NCI-H1092 treated with DMSO at 0.1 percent for 48 hours (cell line): Measurements from ENCODE around the gene MGAT4D.
"Not testable (repeated sequence)": the region's sequence is repeated elsewhere in the genome, so short reads cannot be mapped to it uniquely, and the experiment has no call there.

Source experiments
- DNase-seq: peaks from one replicate; lab custom pipeline; 2025; lab: John Stamatoyannopoulos, UW

The MGAT4D gene

DNA sequence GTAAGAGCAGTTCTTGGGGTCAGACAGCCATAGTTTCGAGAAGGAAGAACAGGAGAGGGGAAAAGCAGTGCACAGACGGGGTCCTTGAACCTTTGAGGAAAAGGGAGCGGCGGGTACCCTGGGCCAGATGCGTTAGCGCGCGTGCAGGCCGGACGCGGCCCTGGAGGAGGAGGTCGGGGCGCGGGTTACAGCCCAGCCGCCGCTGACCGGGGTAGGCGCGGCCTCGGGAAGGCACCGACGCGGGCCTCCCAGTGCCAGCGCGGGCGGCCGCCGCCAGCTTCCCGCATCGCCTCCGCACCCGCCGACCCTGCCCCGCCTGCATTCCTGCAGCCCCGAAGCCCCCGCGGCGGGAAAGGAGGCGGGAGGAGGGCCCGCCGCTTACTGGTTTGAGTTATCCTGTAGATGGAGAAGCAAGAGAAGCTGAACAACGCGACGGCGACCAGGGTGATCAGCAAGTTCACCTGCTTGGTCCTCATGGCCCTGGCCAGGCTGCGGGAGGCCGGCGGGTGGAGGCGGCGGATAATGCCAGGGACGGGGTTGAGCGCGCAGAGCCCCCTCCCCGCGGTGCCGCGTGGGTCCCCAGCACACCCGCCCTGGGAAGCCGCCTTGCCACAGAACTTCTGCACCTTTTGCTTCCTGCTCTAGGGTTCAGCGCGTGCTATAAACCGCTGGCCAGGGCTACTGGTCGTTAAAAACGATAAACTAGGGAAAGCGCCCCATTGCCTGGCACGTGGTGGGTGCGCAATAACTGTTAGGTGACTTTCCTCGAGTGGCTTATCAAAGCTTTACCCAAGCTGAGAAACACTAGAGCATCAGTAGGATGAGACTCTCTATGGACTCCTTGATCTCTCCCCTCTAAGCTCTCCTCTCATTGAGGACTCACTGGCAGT lies at the start of gene MGAT4D:
TSS of gene MGAT4D (minus strand) at position 547 of the 890 bp plus-strand sequence. CDS start at position 476, 71 bp downstream.
- DNase-seq, result no peak

DNA sequence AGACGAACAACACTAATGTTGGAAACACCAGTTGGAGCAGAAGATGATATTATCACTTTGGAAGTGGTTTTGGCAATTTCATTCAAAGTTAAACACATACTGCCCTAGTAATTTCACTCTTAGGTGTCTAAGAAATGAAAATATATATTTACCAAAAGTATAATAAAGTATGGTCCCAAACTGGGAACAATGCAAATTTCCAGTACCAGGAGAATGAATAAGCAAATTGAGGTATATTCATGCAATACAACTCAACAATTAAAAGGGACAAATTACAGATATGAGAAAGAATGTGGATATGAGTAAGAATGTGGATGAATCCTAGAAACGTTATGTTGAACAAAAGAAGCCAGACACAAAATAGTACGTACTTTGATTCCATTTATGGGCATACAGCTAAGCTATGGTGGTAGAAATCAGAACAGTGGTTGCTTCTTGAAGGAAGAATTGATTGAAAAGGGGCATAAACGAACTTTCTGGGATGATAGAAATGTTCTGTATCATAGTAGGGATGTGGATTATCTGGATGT lies 35.9 kb upstream of the MGAT4D start:
- DNase-seq, result no peak

DNA sequence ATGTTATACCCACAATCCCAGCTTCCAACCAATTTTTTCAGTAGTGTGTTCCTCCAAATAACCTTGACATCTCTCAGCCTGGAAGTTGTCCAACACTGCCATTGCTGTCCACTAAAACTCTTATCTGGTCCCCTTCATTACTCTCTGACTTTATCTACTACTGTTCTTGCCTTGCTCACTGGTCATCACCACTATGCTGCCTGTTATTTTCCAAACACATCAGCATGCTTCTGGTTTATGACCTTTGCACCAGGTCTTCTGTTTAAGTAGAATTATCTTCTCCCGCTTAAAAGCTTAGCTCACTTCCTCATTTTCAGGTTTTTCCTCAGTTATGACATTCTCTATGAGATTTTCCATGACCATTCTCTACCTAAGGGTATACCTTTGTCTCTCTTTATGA lies 31.3 kb upstream of the MGAT4D start:
- no peak for DNase-seq

DNA sequence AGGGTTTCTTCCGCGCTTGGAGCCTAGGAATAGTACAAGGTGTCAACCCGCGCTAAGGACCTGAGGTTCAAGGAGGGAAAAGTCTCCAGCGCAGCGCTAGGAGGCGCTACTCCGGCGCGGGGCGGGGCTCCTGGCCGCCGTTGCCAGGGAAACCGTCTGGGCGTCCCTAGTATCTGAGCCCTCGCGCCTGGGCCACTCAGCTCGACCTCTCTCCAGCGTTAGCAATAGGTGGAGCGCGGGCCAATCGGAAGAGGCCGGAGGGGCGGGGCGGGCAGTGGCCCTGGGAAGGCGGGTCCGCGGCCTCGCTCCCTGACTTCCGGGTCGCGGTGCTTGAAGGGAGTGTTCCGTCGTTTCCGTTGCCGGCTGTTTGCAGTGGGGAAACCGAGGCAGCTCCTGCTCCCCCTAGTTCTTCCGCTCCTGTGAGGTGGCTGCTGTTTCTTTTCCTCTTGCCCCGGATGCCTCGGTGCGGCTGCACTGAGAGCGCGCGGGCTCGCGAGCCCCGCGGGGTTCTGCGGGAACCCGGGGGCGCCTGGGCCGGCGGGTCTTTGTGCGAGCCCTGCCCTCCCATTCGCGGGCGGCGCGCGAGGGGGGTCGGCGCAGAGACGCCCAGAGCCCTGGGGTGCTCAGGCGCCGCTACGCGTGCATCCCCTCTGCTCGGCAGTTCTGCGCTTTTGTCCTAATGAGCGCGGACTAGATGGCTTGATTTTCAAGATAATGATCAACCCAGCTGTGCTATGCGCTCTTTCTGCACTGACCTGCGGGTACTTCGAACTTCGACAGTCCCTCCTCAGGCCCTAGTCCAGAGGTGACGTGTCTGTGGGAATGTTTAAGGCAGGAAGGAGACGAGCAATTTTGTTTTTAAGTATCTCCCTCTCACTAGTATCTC lies 26.0 kb upstream of the MGAT4D start, which contains the start of gene ELMOD2:
TSS of gene ELMOD2 (plus strand) at position 312 of the 886 bp plus-strand sequence. CDS start 1,261 bp downstream, outside the sequence.
- peak; percentile 98 for DNase-seq

DNA sequence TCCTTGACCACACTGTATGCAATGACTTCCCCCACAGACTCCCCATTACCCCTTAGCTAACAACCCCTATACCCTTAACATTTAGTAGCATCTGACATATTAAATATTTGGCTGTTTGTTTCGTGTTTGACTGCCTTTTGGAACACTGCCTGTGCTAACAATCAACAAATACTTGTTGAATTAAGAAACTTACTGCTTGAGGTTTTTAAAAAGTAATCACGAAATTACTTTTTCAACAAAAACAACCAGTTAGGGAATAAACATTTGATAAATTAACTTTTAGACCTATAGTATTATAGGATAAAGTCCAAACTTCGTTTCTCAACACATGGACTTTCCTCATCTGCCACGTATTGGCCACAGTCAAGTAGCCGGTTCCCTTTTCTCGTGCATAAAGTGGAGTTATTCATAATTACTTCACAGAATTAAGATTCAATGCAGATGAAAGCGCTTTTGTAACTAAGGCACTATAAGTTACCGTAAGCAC lies 25.3 kb upstream of the MGAT4D start:
- DNase-seq, result no peak

DNA sequence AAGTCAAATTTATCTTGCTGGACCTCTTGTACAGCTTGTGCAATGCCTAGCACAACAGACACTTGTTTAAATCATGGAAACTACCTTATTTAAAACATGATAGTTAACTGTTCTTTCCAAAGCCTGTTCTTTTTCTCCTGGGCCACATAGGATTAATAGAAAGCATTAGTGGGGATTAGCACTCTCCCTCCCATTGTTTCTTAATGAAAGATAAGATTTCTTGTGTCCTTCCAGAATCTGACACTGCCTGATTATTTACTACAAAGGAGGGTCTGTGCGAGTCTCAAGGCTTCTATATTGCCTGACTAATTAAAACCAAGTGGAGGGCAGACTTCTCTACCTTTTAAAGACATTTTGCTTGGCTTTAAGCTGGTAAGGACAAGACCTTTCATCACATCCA lies 17.3 kb upstream of the MGAT4D start:
- DNase-seq, result no peak

DNA sequence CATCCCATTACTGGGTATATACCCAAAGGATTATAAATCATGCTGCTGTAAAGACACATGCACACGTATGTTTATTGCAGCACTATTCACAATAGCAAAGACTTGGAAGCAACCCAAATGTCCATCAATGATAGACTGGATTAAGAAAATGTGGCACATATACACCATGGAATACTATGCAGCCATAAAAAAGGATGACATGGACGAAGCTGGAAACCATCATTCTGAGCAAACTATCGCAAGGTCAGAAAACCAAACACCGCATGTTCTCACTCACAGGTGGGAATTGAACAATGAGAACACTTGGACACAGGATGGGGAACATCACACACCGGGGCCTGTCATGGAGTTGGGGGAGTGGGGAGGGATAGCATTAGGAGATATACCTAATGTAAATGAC lies 15.7 kb upstream of the MGAT4D start:
- not testable (repeated sequence) for DNase-seq

DNA sequence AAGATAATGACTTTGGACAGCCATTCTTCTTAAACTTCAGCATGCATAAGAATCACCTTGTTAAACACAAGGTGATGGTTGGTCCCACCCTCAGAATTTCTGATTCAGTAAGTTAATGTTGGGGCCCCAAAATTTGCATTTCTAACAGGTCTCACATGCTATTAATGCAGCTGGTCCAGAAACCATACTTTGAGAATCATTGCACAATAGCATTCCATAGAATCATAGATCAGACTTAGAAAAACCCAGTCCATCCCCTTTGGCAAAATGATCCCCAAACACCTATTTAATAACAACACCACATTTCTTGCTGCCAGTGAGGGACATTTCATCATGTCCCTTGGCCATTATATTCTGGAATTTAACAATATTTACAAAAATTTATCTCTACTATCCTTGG lies 6.2 kb upstream of the MGAT4D start:
- DNase-seq, result no peak

DNA sequence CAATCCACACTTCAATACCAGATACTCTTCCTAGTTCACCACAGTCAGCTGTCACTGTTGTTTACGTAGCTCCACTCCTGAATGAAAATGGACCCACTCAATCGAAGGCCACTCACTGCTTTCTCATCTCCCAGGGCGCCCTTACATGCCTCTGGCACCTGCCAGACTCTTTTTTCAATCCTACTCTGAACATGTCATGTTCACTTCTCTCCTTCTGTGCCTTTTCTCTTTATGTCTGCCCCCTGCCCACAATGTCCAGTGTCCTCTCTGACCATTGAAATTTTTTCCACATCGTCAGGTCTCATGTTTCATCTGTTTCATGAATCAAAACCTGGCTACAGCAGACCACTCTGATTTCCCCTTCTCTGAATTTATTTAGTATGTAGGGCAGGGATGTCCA lies 1.3 kb upstream of the MGAT4D start:
- DNase-seq, result peak; percentile 14

DNA sequence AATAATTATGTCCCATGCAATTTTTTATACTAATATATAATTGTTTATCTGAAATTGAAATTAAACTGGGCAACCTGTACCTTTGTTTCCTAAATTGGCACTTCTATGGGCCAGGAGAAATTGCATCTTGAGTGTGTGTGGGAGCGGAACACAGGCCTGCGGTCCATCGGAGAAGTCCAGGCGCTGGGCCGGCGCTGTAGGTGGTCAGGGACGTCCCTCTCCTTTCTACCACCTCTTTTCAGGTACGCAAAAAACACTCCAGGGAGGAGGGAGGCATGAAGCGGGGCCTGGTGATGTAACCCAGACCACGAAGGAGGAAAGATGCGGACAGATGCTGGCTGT lies 717 bp downstream of the MGAT4D start:
- DNase-seq, result no peak

DNA sequence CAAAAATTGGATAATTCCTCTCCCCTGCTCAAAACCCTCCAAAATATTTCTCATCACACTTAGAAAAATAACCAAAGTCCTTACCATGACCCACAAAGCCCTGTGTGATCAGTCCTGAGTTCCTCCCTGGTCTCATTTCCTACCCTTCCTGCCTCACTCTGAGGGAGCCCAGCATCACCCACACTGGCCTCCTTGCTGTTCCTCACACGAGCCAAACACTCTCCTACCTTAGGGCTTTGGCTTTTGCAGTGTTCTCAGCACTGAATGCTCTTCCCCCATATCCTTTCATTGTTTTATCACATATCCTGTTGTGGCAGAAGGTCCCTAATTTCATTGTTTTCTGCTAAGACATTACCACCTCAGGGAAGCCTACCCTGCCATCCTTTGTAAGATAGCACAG lies 12.2 kb downstream of the MGAT4D start:
- no peak for DNase-seq

DNA sequence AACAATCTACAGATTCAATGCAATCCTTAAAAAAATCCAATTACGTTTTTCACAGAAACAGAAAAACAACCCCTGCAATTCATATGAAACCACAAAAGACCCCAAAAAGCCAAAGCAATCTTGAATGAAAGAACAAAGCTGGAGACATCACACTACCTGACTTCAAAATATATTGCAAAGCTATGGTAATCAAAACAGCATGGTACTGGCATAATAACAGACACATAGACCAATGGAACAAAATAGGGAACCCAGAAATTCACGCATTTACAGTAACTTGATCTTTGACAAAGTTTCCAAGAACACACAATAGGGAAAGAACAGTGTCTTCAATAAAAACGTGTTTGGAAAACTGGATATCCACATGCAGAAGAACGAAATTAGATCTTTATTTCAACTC lies 14.6 kb downstream of the MGAT4D start:
- DNase-seq, result no peak

DNA sequence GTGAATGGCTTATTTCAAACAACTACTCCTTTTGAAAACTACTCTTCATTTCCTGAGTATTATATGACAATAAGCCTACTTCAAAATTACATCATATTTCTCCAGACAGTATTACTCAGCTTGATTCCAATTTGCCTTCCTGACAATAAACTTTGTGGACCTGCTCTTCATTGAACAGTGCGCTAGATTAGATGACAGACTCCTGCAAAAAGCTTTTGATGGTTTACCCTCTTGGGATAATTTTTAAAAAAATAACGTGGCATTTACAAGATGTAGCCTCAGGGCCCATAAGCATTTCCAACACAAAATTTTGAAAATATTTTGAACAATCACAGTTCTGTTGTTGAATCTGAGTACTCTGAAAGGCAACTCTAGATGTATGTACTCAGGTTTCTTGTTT lies 25.9 kb downstream of the MGAT4D start:
- DNase-seq, result no peak

DNA sequence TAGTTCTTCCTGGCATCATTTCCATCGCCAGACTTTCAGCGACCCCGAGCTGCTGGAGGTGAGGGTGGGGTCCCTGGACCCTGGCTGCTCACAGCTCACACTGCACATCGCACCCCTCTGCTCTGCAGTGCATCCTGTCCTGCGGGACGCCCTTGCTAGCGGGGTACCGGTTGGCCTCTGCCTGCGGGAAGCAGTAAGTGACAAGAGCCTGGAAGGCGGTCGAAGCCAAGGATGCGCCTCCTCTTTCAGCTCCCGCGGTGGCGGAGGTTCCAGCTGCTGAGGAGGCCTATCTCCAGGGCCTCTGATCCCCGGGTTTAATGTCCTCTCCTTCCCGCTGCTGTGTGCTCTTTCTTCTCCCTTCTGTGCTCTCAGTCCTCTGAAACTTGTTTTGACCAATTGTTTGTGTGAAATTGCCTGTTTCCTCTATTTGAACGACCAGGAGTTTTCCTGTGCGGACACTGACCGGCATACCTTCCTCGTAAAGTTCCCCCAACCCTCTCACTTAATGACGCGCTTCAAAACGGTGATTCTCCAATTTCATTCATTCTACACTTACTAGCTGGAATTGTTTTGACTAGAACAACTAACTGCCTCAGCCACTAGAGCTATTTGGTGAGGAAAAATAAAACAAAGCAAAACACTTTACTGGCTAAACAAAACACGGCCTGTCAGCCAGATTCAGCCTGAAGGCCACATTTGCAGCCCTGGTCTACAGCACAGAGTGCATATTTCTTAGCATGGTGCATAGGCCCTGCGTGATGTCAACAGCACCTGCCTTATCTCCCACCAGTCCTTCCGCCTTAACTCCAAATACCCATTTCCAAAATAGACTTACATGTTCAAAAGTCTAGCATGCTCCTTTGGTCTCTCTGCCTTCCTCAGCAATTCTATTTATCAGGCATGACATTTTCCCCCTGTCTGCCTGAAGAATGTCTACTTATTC lies 28.0 kb downstream of the MGAT4D start:
- no peak for DNase-seq

DNA sequence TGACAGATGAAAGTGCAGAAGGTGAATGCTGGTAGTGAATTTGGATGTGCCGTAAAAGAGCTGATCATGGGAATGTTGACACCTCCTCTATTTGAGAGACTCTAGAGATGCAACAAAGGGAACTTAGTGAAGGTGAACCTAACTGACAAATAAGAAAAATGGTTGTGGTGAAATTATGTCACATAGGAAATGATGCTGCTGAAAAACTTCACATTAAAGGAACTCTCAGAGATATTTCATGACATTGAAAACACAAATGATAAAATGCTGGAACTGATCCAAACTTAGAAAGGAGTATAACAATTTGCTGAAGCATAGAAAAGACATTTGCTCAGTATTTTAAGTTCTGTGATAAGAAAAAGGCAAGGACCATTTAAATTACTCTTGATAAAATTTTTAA lies 31.9 kb downstream of the MGAT4D start:
- DNase-seq, result no peak

DNA sequence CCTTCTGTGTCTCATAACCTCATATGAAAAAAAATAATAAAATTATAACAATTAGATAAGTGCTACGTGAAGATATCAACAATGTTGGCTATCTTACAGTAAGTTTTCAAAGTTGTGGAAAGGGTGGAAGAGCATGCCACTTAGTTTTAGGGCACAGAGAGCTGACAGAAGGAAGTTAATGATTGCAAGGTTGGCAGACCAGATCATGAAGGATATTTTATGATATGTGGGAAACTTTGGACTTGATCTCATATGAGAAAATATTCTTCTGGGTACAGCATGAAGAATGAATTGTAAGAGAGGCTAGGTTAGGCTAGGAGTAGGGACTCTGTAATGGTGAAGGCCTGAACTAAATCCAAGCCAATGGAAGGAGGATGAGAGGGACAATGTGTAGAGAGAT lies 34.5 kb downstream of the MGAT4D start:
- DNase-seq, result no peak

DNA sequence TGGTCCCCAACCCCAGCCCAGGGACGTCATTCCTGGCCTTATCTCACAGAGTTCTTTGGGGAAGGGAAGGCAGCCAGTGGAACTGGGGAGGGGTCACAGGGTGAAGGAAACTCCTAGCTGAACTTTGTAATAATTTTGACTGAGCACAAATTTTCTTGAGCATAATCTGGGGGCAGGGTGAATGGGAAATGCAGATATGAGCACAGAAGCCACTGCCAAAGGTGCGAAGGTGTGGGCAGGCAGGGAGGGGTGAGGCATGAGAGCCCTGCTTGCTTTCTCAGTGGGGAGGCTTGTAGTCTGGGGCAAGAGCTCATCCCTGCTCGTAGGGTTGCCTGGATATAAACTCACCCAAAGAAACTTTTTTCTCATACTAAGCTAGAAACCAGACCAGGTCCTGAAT lies 34.9 kb downstream of the MGAT4D start:
- no peak for DNase-seq

DNA sequence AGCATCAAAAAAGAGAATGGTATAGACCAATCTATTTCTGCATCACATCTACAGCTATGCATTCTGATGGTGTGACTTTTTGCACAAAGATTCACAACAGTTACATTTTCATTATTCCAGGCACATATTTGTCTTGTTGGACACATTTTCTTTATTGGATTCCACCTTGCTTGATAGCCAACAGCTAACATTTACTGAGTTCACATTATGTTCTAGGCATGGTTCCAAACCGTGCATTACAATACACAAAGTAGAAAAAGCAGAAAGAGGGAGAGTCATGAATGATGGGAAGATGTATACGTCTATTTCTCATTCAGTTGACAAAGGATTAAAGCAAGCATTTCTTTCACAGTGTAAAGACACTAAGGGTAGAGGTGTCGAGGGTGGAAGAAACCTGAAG lies 47.7 kb downstream of the MGAT4D start:
- peak; percentile 15 for DNase-seq

DNA sequence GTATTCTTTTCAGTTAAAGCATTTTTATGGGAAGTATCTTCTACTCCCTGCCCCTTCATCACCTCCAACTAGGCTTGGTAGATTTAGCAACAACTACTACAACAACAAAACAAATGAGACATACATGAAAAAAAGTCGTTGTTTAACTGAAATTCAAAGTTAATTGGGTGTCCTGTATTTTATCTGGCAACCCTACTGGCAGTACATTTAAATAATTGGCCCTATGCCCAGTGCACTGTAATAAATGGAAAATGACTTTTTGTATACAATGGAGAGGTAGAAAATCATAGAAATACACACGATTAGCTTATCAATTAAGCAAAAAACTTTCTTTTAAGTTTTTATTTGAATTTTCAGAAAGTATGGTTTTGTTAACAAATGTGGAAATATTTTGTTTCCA lies 49.3 kb downstream of the MGAT4D start:
- DNase-seq, result peak; percentile 52

DNA sequence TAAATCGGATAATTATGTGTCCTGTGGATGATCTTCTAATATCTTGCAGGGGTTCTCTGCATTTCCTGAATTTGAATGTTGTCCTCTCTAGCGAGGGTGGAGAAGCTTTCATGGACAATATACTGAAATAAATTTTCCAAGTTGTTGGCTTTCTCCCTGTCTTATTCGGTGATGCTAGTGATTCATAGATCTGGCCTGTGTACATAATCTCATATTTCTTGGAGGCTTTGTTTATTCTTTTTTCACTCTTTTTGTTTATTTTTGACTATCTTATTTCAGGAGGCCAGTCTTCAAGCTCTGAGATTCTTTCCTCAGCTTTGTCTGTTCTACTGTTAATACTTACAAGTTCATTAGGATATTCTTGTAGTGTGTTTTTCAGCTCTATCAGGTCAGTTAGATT lies 49.9 kb downstream of the MGAT4D start:
- DNase-seq, result no peak

DNA sequence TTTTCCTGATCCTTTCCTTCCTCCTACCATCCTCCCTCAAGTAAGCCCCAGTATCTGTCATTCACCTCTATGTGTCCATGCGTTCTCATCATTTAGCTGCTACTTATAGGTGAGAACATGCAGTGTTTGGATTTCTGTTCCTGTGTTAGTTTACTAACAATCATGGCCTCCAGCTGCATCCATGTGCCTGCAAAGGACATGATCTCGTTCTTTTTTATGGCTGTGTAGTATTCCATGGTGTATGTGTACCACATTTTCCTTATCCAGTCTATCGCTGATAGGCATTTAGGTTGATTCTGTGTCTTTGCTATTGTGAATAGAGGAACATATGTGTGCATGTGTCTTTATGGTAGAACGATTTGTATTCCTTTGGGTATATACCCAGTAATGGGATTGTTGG lies 53.7 kb downstream of the MGAT4D start:
- DNase-seq, result not testable (repeated sequence)
